Activated CD4-positive, alpha-beta T cell treated with anti-CD3 and anti-CD28 coated beads, Interleukin-2, Interleukin-6, amounts not matched to agents 100 ng/mL and 50 ng/mL, durations not matched to agents 16 hours and 8 hours (primary cell): ENCODE data around the gene DNAAF1.
"Not testable (repeated sequence)": the region's sequence is repeated elsewhere in the genome, so short reads cannot be mapped to it uniquely, and the experiment has no call there.

Experiments
- DNase-seq: peaks from one replicate; pipeline ENCODE4 v3.0.0-alpha.2; 2020

The DNAAF1 gene

DNA sequence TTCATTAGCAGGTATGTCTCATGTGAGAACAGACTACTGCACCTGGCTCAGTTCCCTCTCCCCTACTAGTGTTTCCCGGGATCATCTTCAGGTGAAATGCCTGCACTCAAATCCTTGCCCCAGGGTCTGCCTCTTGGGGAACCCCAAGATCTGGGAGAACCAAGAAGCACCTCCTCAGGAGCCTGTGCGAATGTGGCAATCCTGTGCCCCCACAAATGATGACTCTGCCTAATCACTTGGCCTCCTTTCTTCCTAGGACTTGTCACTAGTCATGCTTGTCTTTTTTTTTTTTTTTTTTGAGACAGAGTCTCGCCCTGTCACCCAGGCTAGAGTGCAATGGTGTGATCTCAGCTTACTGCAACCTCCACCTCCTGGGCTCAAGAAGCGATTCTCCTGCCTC, 67.5 kb downstream of the DNAAF1 start:
- no peak for DNase-seq

DNA sequence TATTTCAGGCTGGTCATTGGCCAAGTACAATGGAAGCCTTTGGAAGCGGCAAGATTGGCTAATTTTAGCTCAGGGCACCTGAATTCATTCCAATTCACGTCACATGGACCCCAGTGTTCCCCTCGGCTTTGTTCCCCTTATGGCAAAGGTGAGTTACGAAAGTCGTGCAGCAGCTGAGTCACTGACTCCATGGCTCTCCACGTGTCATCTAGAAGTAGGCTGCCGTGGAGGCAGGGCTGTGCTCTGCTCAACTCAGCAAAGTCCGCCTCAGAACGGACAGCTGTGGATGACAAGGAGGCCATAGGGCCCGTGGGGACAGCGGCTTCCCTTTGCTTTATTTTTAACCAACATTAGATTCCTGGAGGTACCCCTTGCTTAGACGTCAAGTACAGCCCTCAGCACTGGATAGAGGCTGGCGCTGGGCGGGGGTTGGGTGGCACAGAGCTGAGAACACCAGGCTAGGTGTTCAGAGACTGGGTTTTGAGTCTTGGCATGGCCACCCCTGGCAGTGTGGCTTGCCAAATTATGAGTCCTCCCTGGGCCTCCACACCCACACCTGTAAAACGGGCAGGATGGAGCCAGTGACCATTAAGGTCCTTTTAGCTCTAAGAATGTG, 69.5 kb downstream of the DNAAF1 start:
- no peak for DNase-seq

- DNase-seq: no peak
Measured at GRCh38 chr16:84215531-84215930, 70.4 kb downstream of the DNAAF1 start.

- not testable (repeated sequence) for DNase-seq
Measured at GRCh38 chr16:84216144-84216543, 71.0 kb downstream of the DNAAF1 start.

GRCh38 chr16:84218176-84218823, 73.2 kb downstream of the DNAAF1 start:
- no peak for DNase-seq

GRCh38 chr16:84218956-84219355, 73.8 kb downstream of the DNAAF1 start:
- no peak for DNase-seq

DNA sequence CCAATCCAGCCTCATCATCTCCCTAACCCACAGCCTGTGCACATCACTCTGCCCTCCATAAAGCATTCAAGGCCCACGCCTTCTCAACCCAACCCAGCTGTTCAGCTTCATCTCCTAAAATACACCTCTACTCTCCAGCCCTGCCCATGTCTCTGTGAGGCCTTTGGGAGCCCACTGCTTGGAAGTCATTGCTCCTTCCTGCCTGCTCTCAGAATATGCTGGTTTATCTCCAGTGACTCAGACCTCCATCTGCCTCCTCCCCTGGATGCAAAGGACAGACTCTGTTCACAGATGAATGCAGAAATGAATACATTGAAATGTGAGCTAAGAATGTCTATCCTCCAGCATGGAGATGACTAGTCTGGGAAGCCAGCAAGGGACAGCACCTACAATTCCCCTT, 75.7 kb downstream of the DNAAF1 start:
- DNase-seq: no peak

DNA sequence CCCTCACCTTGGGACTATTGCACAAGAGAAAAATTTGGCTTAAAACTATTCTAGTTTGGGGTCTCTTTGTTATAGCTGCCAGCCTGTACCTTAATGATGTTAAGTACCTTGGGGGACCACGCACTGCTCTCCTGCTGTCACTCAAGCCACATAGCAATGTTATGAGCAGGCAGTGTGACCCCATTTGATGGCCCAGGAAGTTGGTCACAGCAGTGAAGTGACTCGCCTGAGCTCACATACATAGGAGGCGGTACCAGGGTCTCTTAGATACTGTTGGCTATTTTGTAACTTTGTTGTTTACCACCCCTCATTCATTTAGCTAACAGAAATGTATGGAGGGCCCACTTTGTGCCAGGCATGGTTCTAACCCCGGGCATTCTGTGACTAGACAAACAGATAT, 78.3 kb downstream of the DNAAF1 start:
- DNase-seq: no peak

- no peak for DNase-seq
Measured at GRCh38 chr16:84224554-84224953, 79.4 kb downstream of the DNAAF1 start.

GRCh38 chr16:84225126-84225525, 80.0 kb downstream of the DNAAF1 start:
- DNase-seq: no peak

- DNase-seq: no peak
Measured at GRCh38 chr16:84225571-84225970, 80.5 kb downstream of the DNAAF1 start.

DNA sequence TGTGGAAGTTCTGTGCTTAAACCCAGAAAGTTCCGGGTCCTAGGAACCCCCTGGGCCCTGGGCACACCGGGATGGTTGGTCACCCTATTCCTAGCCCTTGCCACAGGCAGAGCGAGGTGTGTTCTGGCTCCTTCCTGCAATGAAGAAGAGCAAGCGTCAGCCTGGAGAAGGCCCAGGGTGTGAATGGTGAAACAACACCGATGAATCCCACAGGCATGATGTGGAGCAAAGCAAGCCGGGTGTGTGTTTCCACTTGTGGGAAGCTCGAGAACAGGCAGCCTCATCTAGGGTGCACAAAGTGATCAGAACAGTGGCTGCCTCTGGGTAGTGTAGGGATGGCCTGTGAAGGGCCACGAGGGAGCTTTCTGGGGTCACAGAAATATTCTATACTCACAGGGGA, 80.9 kb downstream of the DNAAF1 start:
- DNase-seq: no peak
